ENCODE measurements around the gene TRIM44. TPM values are rescaled to one million over a fixed set of nuclear protein-coding genes. Genes with fewer than 3 reads are reported as not detected.

The TRIM44 gene
- total RNA-seq, 1 experiment from 2014 or later: 33.4 TPM

- ChIA-PET RAD21 (ENCODE audit: low non-redundant PET in 1 of 2, low total read pairs in 2 of 2, uncharacterized antibody in 2 of 2, unreplicated experiment in 2 of 2) (no interaction called here), CTCF (interaction anchor here (3.1 kb wide), 1 partner anchor 13 kb away, joined by 13 read pairs; no protein-coding TSS in a partner anchor), POLR2A (no interaction called here)
- no TSS peak for BruUV-seq (replicated peaks)
- H3K36me3 ChIP-seq (ENCODE audit: control insufficient read depth in 1 of 2, insufficient read depth in 2 of 2, low read length in 2 of 2): no peaks in the 10 kb centered on the region
- ATAC-seq (no peak), DNase-seq (ENCODE audit: low read depth, low spot score) (no peak)
- no peaks in the 10 kb centered on the region for H3K27me3 ChIP-seq (ENCODE audit: insufficient read depth, low read length)
- H3K79me2 ChIP-seq (ENCODE audit: insufficient read depth, low read length): no peaks in the 10 kb centered on the region
- intact Hi-C loops (cut with micrococcal nuclease): no loop called here
- H3K9me2 ChIP-seq (ENCODE audit: insufficient read depth): no peaks in the 10 kb centered on the region
- no peaks in the 10 kb centered on the region for H4K20me1 ChIP-seq (ENCODE audit: insufficient read depth)
- no peak overlapping the region for H2AFZ ChIP-seq (ENCODE audit: low read depth, low read length, poor library complexity, severe bottlenecking)
- no peak overlapping the region for H3K4me3 ChIP-seq (replicated peaks in 1 of 2; ENCODE audit: low read depth in 1 of 2, low read length in 2 of 2)
- H3K9me3 ChIP-seq (ENCODE audit: control insufficient read depth in 1 of 2, insufficient read depth in 1 of 2, low read depth in 1 of 2, low read length in 2 of 2): no peaks in the 10 kb centered on the region
- no peaks in the 10 kb centered on the region for H3K4me1 ChIP-seq (ENCODE audit: control insufficient read depth in 1 of 2, insufficient read depth in 2 of 2, low read length in 2 of 2)
- H3K4me2 ChIP-seq (ENCODE audit: low read length): no peak overlapping the region
- H3K27ac ChIP-seq (ENCODE audit: low read depth, low read length): no peak overlapping the region
- TF ChIP-seq MAX (IDR thresholded peaks at IDR 0.05): no peak
- no peak for TF ChIP-seq REST (IDR thresholded peaks at IDR 0.05; ENCODE audit: low read depth)
- TF ChIP-seq EZH2phosphoT487 (IDR thresholded peaks at IDR 0.05; ENCODE audit: borderline replicate concordance): no peak
- no peak for TF ChIP-seq FOSL1 (IDR thresholded peaks at IDR 0.05; ENCODE audit: low read depth)
- no peak for TF ChIP-seq SIN3A (IDR thresholded peaks at IDR 0.05; ENCODE audit: low read depth)
- H3K9ac ChIP-seq (ENCODE audit: low read length): no peak overlapping the region
Observed at GRCh38 chr11:35809561-35809960, 147.0 kb downstream of the TRIM44 start.

DNA sequence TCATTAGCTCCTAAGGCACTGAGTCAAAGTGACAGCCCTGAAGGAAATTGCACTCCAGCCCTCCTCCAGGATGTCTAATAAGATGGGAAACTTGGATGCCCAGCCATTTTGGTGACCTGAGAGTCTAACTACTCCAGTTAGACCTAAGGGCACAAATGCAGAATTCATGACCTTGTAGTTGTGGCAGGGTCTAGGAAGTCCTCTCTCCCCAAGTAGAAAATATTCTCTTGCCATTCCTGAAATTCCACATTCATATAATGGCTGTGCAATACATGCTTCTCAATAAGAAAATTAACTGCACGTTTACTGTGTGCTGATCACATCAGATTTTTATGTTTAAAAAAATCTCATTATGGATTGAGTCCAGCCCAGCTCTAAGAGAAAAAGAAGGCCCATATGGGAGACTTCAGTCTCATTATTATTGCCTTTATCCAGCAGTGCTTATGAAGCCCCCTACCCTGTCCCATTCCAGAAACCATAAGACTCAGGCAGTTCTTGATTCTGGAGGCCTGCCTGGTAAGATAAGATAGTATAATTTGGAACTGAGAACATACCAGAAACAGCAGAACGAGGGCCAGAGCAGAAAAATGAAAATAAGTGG, 147.6 kb downstream of the TRIM44 start:
- H3K4me2 ChIP-seq (ENCODE audit: low read length): no peak overlapping the region
- H4K20me1 ChIP-seq (ENCODE audit: insufficient read depth): no peaks in the 10 kb centered on the region
- H3K9ac ChIP-seq (ENCODE audit: low read length): no peak overlapping the region
- ChIA-PET POLR2A (no interaction called here), CTCF (interaction anchor here (3.1 to 3.8 kb wide), 2 partner anchors 12 kb away, joined by 13 to 36 read pairs; no protein-coding TSS in a partner anchor), RAD21 (ENCODE audit: low non-redundant PET in 1 of 2, low total read pairs in 2 of 2, uncharacterized antibody in 2 of 2, unreplicated experiment in 2 of 2) (no interaction called here)
- H3K36me3 ChIP-seq (ENCODE audit: control insufficient read depth in 1 of 2, insufficient read depth in 2 of 2, low read length in 2 of 2): no peaks in the 10 kb centered on the region
- no peak overlapping the region for H3K4me3 ChIP-seq (replicated peaks in 1 of 2; ENCODE audit: low read depth in 1 of 2, low read length in 2 of 2)
- intact Hi-C loops (cut with micrococcal nuclease): no loop called here
- no TSS peak for BruUV-seq (replicated peaks)
- DNase-seq (ENCODE audit: low read depth, low spot score) (no peak), ATAC-seq (no peak)
- H3K4me1 ChIP-seq (ENCODE audit: control insufficient read depth in 1 of 2, insufficient read depth in 2 of 2, low read length in 2 of 2): no peaks in the 10 kb centered on the region
- H3K9me2 ChIP-seq (ENCODE audit: insufficient read depth): no peaks in the 10 kb centered on the region
- no peak overlapping the region for H2AFZ ChIP-seq (ENCODE audit: low read depth, low read length, poor library complexity, severe bottlenecking)
- no peaks in the 10 kb centered on the region for H3K27me3 ChIP-seq (ENCODE audit: insufficient read depth, low read length)
- H3K79me2 ChIP-seq (ENCODE audit: insufficient read depth, low read length): no peaks in the 10 kb centered on the region
- H3K27ac ChIP-seq (ENCODE audit: low read depth, low read length): no peak overlapping the region
- H3K9me3 ChIP-seq (ENCODE audit: control insufficient read depth in 1 of 2, insufficient read depth in 1 of 2, low read depth in 1 of 2, low read length in 2 of 2): no peaks in the 10 kb centered on the region
- TF ChIP-seq SIN3A (IDR thresholded peaks at IDR 0.05; ENCODE audit: low read depth) (no peak), CBX3 (IDR thresholded peaks at IDR 0.05; ENCODE audit: low read depth) (no peak), SP1 (IDR thresholded peaks at IDR 0.05; ENCODE audit: low read depth) (no peak), ELF1 (IDR thresholded peaks at IDR 0.05; ENCODE audit: borderline replicate concordance, low read depth) (no peak), SRF (IDR thresholded peaks at IDR 0.05; ENCODE audit: low read depth) (no peak), POLR2A (IDR thresholded peaks at IDR 0.05; ENCODE audit: borderline replicate concordance, extremely low read depth, insufficient read depth, insufficient read length) (no peak), ZNF274 (IDR thresholded peaks at IDR 0.05; ENCODE audit: low read depth, low read length) (no peak), YY1 (IDR thresholded peaks at IDR 0.05; ENCODE audit: extremely low read depth, insufficient replicate concordance, low read depth, low read length) (no peak)
- TF ChIP-seq, protein P1, sequence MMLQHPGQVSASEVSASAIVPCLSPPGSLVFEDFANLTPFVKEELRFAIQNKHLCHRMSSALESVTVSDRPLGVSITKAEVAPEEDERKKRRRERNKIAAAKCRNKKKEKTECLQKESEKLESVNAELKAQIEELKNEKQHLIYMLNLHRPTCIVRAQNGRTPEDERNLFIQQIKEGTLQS (IDR thresholded peaks at IDR 0.05): no peak
- TF ChIP-seq, protein P2, sequence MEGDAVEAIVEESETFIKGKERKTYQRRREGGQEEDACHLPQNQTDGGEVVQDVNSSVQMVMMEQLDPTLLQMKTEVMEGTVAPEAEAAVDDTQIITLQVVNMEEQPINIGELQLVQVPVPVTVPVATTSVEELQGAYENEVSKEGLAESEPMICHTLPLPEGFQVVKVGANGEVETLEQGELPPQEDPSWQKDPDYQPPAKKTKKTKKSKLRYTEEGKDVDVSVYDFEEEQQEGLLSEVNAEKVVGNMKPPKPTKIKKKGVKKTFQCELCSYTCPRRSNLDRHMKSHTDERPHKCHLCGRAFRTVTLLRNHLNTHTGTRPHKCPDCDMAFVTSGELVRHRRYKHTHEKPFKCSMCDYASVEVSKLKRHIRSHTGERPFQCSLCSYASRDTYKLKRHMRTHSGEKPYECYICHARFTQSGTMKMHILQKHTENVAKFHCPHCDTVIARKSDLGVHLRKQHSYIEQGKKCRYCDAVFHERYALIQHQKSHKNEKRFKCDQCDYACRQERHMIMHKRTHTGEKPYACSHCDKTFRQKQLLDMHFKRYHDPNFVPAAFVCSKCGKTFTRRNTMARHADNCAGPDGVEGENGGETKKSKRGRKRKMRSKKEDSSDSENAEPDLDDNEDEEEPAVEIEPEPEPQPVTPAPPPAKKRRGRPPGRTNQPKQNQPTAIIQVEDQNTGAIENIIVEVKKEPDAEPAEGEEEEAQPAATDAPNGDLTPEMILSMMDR (IDR thresholded peaks at IDR 0.05 in 2 of 3, conservative IDR thresholded peaks at IDR 0.05 in 1 of 3; ENCODE audit: borderline replicate concordance in 1 of 3, insufficient read depth in 1 of 3, low read depth in 2 of 3, low read length in 2 of 3): no peak

Data from HCT116 (cell line).